ENCODE results near the gene COX7A1. TPM values are rescaled to one million over a fixed set of nuclear protein-coding genes. Genes with fewer than 3 reads are reported as not detected.
"Not testable (repeated sequence)": the region's sequence is repeated elsewhere in the genome, so short reads cannot be mapped to it uniquely, and the experiment has no call there.

Gene COX7A1
- polyA plus RNA-seq, 1 donor (not counting 4 experiments of a cell fraction or from before 2014, with no cell fraction given), result 2.6 TPM

- Histone ChIP-seq H4K20me1 (ENCODE audit: control insufficient read depth, extremely low read depth, insufficient read depth, low read length) (peaks cover 8% of the 10 kb centered on the region), H3K79me2 (ENCODE audit: control insufficient read depth, insufficient read depth, low read length) (peaks cover 11% of the 10 kb centered on the region), H3K36me3 (ENCODE audit: control insufficient read depth in 2 of 2, extremely low read depth in 1 of 2, insufficient read depth in 2 of 2, low read length in 2 of 2) (peaks cover 0 to 9% of the 10 kb centered on the region in 2 experiments), H3K4me1 (ENCODE audit: control insufficient read depth, extremely low read depth, insufficient read depth, low read length) (peaks cover 36% of the 10 kb centered on the region), H3K4me2 (ENCODE audit: control insufficient read depth, extremely low read depth, insufficient read depth, low read depth, low read length) (peak overlapping the region; percentile 50), H2AFZ (ENCODE audit: control insufficient read depth, low read length) (no peak overlapping the region), H3K9me1 (ENCODE audit: control insufficient read depth, extremely low read depth, insufficient read depth, low read length) (peaks cover 2% of the 10 kb centered on the region), H3K9me3 (ENCODE audit: control insufficient read depth, low read depth, low read length) (no peaks in the 10 kb centered on the region), H3K4me3 (ENCODE audit: control insufficient read depth in 2 of 3, extremely low read depth in 1 of 3, insufficient read depth in 2 of 3, low read depth in 1 of 3, low read length in 3 of 3) (peak overlapping the region in 2 of 3 experiments; percentile 0 to 60), H3K27me3 (ENCODE audit: control insufficient read depth, extremely low read depth, insufficient read depth, low read length) (no peaks in the 10 kb centered on the region), H3K27ac (ENCODE audit: control insufficient read depth, insufficient read depth, low read length) (peak overlapping the region; percentile 89), H3K9ac (ENCODE audit: control insufficient read depth, extremely low read depth, insufficient read depth, low read length) (peak overlapping the region; percentile 71)
- peak; percentile 94 for FAIRE-seq
- TF ChIP-seq EZH2 (IDR thresholded peaks at IDR 0.05; ENCODE audit: low read length) (no peak), CTCF (optimal IDR thresholded peaks at IDR 0.05 in 1 of 3, IDR thresholded peaks at IDR 0.05 in 1 of 3, conservative IDR thresholded peaks at IDR 0.05 in 1 of 3; ENCODE audit: extremely low read depth in 1 of 3, insufficient read depth in 2 of 3, low read length in 3 of 3) (no peak)
- DNase-seq (ENCODE audit: low read depth, low spot score), result no peak
- dilution Hi-C loops (cut with MboI; ENCODE audit: extremely low pct_ligation_motif_present, low sequenced_read_pairs), result no loop called here
Measured at GRCh38 chr19:36136964-36137686, 15.1 kb downstream of the COX7A1 start.

GRCh38 chr19:36134867-36135266, 17.4 kb downstream of the COX7A1 start:
- H3K27me3 ChIP-seq (ENCODE audit: control insufficient read depth, extremely low read depth, insufficient read depth, low read length); H3K36me3 ChIP-seq (ENCODE audit: control insufficient read depth in 2 of 2, extremely low read depth in 1 of 2, insufficient read depth in 2 of 2, low read length in 2 of 2); H3K79me2 ChIP-seq (ENCODE audit: control insufficient read depth, insufficient read depth, low read length); DNase-seq (ENCODE audit: low read depth, low spot score); H3K4me2 ChIP-seq (ENCODE audit: control insufficient read depth, extremely low read depth, insufficient read depth, low read depth, low read length); FAIRE-seq; H3K9ac ChIP-seq (ENCODE audit: control insufficient read depth, extremely low read depth, insufficient read depth, low read length); H4K20me1 ChIP-seq (ENCODE audit: control insufficient read depth, extremely low read depth, insufficient read depth, low read length); H3K9me1 ChIP-seq (ENCODE audit: control insufficient read depth, extremely low read depth, insufficient read depth, low read length); H3K9me3 ChIP-seq (ENCODE audit: control insufficient read depth, low read depth, low read length); dilution Hi-C loops (cut with MboI; ENCODE audit: extremely low pct_ligation_motif_present, low sequenced_read_pairs); H3K27ac ChIP-seq (ENCODE audit: control insufficient read depth, insufficient read depth, low read length); H3K4me3 ChIP-seq (ENCODE audit: control insufficient read depth in 2 of 3, extremely low read depth in 1 of 3, insufficient read depth in 2 of 3, low read depth in 1 of 3, low read length in 3 of 3); H2AFZ ChIP-seq (ENCODE audit: control insufficient read depth, low read length): not testable (repeated sequence)
- H3K4me1 ChIP-seq (ENCODE audit: control insufficient read depth, extremely low read depth, insufficient read depth, low read length), result peaks cover 35% of the 10 kb centered on the region

- H3K4me2 ChIP-seq (ENCODE audit: control insufficient read depth, extremely low read depth, insufficient read depth, low read depth, low read length); FAIRE-seq; H4K20me1 ChIP-seq (ENCODE audit: control insufficient read depth, extremely low read depth, insufficient read depth, low read length); DNase-seq (ENCODE audit: low read depth, low spot score); H3K27ac ChIP-seq (ENCODE audit: control insufficient read depth, insufficient read depth, low read length); H2AFZ ChIP-seq (ENCODE audit: control insufficient read depth, low read length); H3K9me1 ChIP-seq (ENCODE audit: control insufficient read depth, extremely low read depth, insufficient read depth, low read length); H3K9ac ChIP-seq (ENCODE audit: control insufficient read depth, extremely low read depth, insufficient read depth, low read length); H3K79me2 ChIP-seq (ENCODE audit: control insufficient read depth, insufficient read depth, low read length); dilution Hi-C loops (cut with MboI; ENCODE audit: extremely low pct_ligation_motif_present, low sequenced_read_pairs); H3K36me3 ChIP-seq (ENCODE audit: control insufficient read depth in 2 of 2, extremely low read depth in 1 of 2, insufficient read depth in 2 of 2, low read length in 2 of 2); H3K4me3 ChIP-seq (ENCODE audit: control insufficient read depth in 2 of 3, extremely low read depth in 1 of 3, insufficient read depth in 2 of 3, low read depth in 1 of 3, low read length in 3 of 3); H3K9me3 ChIP-seq (ENCODE audit: control insufficient read depth, low read depth, low read length); H3K27me3 ChIP-seq (ENCODE audit: control insufficient read depth, extremely low read depth, insufficient read depth, low read length): not testable (repeated sequence)
- peaks cover 21% of the 10 kb centered on the region for H3K4me1 ChIP-seq (ENCODE audit: control insufficient read depth, extremely low read depth, insufficient read depth, low read length)
Measured at GRCh38 chr19:36131221-36131620, 21.0 kb downstream of the COX7A1 start.
